Activated CD8-positive, alpha-beta memory T cell treated with anti-CD3 and anti-CD28 coated beads, Interleukin-2, amount 50 U/mL, for 48 hours (primary cell): ENCODE measurements around the gene E2F8.

Experiments used
- DNase-seq: peaks from one replicate; pipeline ENCODE4 v3.0.0-alpha.2; 2020

Gene E2F8

DNA sequence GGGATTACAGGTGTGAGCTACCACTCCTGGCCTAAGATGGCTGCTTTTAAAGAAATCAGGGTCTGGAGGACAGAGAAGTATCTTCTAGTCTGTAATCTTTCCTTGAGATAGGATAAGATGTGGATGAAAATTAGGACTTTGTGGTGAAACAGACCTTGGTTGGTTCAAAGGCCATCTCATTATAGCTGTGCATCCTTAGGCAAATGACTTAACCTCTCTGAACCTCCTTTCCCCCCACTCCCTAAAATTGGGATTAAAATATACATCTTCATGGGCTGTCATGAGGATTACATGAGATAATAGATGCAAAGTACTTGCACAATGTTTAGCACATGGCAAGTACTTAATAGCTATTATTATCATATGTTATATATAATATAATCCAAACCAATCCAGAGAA lies 10.8 kb upstream of the E2F8 start:
- DNase-seq = no peak

DNA sequence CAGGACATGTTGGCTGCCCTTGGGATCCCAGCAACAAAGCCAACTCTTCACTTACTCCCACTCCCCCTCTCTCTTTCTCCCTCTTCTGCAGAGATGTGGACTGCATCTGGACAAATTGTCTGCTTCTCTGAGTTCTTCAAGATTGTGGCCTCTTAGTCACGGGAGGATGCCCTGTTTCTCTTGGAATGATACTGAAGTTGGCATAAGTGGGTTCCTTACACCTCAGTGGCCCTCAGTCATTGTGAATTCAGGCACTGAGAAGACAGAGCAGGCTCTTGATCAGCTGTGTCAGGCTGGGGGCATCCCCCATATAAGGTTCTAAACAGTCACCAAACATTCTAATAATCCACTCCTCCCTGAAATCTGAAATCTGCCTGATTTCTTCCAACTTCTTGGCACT lies 6.1 kb upstream of the E2F8 start:
- no peak for DNase-seq

DNA sequence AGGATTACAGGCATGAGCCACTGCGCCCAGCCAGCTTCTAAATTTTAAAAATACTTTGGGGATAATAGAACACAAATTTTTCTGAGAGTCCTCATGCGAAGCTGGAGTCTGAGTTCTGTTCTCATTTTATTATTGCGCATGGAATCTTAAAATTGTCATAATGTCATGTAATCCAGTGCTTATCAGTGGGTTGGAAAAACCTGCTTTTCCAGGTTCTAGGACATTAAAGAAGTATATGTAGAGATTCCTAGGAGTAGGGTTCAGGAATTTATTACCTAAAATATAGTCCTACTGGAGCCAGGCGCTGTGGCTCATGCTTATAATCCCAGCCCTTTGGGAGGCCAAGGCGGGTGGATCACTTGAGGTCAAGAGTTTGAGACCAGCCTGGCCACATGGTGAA lies 4.6 kb upstream of the E2F8 start:
- DNase-seq = no peak

DNA sequence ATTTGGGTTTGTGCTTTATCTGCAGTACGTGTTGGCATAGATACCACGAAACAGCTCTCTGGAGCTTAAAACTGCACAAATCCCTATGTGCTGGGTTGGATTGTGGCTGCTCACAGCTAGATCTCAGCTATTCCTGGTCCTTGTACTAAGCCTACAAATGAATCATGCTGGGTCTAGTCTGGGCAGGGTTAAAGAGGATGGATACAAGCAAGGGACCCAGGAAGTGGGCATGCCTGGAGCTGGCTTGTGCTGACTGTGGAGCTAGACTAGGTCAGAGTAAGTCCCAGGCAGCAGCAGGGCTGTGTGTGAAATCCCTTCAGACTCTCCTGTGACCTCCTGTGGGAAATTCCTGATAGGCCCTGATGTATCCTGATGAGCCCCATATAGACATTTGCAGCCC lies 3.9 kb upstream of the E2F8 start:
- no peak for DNase-seq

DNA sequence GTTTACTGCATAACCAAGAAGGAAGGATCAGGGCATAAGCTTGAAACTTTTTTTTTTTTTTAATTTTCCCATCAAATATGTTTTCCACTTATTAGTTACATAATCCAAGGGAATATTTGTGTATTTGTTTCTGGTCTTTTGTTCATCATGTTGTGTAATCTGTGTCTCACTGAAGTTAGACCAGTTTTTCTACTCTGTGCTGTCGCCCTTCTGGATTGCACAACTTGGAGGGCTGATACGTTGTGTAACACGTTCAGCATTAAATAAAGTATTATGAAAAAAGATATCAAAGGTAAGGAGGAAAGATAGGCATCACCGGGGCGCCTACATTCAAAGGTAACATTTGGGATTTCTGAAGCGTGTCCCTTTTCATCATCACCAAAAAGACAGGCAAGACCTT lies 3.3 kb upstream of the E2F8 start:
- no peak for DNase-seq

DNA sequence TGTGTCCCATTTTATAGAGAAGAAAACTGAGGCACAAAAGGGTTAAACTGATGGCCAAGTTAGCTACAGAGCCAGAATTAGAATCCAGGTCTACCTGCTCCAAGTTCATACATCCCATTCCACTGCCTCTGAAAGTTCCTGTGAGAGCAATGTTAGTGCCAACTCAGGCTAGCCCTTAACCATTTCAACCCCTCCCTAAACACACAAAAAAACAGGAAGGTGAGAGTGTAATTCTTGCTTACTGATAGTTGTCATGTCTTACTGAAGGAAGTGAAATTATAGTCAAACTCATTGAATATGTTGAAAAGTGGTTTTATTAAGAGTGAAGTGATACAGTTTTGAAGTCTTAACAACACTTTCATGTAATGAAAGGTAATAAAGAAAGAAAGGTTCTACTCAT lies 2.9 kb upstream of the E2F8 start:
- no peak for DNase-seq

DNA sequence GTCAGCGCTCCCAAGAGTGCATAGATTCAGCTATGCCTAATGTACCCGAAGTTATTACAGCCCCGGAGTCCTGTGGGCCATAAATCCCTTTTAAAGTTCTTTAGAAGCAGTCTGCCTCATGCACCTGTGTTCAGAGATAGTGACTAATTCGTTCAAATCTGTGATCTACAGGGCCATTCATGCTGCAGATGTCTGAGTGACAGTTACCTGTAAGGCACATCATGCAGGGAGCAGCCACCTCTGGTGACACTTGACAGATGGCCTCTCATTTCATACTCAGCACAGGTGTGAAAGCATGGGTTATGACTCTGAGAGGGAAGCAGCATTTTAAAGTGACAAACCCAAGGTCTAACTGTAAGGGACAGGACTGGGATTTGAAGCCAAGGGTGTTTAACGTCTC lies 2.4 kb upstream of the E2F8 start:
- no peak for DNase-seq

DNA sequence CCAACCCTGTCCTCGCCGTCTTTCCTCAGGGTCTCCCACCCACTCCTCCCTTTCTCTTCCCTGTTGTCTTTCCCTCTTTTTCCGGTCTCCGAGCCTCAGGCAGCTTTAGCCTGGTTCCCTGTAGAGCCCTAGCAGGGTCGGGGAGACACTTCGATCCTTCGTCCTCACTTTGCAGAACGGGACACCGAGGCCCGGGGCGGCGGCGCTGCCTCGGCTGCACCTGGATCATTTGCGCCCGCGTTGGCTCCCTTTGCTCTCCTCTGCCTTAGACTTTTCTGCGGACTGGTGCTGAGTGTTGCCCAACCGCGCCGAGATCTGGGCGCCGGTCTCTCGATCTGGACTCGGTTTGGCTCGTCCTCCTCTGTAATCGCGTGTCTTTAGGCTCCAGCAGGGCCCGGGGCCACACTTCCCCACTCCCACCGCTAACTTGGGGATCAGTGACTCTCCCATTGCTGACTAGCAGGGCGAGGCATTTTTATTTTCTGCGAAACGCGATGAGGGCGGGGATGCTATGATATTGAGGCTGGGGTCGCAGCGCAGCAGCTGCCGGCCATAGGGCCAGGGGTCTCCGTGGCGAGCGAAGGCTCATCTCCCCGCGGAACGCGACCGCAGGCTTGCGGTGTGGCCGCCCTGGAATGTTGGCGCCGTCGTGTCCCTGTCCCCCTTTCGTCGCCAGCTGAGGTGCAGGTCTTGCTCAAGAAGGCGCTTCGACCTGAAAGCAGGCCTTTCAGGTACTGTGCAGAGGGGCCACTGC lies 1.6 kb upstream of the E2F8 start:
- DNase-seq = peak; percentile 55

DNA sequence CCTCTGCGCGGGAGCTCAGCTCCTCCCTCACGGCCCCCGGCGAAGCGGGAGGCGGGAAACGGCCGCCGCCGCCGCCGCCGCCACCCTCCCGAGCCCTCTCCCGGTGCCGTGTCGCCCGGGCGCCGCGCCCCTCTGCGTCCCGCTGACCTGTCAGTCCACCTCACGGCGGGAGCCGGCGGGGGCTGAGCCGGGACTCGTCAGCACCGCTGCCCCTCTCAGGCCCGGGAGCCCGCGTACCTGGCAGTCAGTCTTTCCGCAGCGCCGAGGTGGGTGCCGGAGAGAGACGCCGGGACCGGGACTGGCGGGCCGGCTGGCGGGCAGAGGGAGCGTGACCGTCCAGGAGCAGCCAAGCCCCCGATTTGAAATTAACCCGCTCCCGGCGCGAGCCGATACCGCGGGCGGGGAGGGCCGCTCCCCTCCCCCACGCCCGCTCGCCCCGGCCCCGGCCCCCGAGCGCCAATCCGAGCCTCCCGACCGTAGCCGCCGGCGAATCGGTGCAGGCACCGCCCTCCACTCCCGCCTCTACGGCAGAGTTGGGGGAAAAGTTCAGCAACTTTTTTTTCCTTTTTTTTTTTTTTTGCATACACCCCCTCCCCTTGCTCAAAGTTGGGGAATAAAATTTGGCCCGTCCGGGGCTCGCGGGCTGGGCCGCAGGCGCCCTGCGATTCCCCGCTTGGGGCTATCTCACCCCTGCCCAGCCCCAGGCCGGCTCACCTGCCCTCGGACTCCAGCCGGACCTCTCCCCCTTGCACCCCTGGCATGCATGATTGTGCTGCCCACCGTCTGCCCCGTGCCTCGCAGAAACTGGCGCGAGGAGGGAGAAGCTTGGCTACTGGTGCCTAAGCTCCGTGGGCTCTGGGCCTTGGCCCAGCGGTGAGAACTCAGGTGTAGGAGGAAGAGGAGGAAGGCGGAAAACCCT lies 774 bp upstream of the E2F8 start:
- DNase-seq = peak; percentile 83

DNA sequence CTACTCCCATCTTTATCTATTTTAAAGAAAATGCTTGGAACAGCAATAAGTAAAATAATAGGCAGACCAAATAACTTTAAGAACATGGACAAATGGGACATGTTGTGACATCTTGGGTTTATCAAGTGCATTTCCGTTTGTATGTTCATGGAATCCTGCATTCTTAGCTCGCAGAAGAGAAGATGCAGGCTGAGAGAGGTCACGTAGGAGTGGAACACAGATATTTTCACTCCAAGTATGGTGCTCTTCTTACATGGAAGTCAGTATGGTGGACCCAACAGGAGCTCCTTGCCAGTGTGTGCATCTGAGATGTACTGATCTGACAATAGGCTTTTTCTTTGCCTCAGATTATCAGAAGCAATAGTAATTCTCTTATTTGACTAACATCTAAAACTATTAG lies 1.7 kb downstream of the E2F8 start:
- DNase-seq = no peak

DNA sequence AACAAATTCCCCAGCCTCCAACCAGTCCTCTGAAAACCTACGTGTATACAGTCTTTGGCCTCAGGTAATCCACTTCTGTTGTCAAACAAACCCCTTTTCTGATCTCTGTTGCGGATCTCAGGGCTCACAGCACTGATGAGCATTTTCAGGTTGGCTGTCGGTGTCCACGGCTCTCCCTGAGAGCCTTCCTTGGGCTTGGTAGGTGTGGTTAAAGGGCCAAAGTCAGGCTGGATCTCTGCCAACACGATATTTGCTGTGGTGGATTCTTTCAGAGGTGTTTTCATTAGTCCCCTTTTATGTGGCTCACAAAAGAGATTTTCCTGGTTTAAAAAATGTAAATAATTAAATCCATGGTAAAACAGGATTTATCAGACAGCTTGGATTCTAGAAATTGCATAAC lies 2.9 kb downstream of the E2F8 start:
- no peak for DNase-seq

DNA sequence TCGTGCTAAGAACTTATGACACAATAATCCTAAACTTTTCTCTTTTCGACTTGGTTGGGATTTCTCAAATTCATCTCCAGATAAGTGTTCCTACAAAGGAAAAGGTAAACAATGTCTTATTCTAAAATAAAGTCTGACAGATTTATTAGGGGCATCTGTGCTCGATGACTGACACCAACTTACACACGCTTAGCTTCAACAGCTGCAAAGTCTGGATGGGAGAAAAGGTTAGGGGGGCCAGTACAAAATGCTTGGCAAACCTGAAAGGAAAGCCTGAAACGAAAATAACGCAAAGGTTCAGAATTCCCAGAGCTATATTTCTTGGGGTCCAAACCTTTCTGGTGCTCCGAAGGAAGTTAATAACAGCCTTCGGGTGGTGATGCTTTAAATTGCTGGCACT lies 3.4 kb downstream of the E2F8 start:
- no peak for DNase-seq

DNA sequence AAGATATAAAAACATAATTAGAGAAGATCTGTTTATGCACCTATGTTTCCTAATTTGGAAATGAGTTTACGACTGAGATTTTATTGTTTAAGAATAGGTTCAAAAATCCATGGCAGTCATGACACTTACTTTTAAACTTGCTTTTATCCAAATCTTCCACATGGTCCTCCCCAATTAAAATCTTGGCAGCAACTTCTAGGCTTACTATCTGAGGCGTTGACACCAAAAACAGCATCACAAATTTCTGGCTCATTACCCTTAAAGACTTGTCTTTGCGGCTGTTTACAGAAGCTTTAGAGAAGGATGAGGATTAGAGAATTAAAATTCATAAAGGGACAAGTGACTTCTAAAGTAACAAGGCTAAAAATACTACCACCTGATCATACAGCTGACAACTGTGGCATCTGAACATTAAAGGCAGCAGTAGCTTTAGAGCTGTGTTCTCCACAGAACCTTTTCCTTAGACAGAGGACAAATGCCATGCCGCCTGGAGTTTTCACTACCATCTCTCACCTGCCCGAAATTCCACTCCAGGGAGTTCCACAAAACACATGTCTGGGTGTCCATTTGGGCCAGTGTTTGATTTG lies 6.4 kb downstream of the E2F8 start:
- DNase-seq = no peak

DNA sequence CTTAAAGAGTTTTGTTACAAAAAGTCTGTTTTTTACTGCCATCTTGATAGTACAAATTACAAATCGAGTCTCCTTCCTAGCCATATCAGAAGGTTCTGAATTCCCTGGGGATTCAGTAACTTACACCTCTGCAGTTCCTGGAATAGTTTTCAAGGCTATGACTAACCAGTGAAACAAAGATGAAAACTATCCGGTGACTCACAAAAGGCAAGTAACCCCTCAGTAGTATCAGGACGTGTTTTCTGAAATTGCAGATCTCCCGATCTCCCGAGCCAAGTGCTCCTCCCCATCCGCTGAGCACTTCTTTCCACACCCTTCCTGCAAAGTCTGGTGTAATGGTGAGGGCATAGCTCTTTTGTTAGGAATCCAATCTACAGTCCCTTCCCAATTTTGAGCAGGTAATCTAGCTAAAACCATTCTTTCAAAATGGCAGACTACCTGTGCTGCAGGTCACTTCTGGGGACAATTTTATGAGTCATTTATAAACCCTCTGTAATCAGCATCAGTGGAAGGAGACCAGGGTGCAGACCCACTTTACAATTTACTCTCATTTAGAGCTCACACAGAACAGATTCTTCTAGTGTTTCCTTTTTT lies 7.7 kb downstream of the E2F8 start:
- DNase-seq = no peak

DNA sequence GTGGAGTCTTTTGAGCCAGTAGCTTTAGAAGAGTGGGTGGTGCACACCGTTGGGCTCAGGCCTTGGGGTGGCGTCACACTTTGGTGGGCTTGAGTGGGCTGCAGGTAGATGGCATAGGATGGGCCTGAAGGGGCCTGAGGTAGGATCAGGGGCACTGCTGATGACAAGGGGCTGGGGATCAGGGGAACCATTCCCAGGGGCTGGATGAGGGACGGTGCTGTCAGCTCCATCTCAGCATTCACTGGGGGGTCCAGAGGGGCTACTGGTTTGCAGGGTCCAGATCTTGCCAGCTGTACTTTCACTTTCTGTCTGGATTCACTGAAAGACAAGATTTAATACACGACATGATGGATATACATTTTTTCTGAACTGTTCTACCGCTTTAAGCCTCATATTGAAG lies 11.1 kb downstream of the E2F8 start:
- no peak for DNase-seq

DNA sequence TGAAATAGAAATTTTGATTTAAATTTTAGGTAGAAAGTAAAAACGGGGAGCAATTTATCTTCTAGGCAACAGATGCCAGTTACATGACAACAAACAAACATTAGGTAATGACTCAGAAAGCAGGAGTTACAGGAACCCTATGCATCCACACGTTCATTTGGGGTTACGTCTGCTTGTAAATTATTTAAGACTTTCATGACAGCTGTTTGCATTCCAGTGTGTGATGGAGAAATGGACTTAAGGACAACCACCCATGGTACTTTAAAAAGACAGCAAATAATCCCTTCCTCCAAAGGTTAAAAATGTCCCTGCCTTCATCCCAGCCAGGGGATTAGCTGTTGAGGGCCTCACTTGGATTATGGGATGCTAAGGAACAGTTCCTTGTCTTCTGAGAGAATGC lies 11.8 kb downstream of the E2F8 start:
- no peak for DNase-seq

DNA sequence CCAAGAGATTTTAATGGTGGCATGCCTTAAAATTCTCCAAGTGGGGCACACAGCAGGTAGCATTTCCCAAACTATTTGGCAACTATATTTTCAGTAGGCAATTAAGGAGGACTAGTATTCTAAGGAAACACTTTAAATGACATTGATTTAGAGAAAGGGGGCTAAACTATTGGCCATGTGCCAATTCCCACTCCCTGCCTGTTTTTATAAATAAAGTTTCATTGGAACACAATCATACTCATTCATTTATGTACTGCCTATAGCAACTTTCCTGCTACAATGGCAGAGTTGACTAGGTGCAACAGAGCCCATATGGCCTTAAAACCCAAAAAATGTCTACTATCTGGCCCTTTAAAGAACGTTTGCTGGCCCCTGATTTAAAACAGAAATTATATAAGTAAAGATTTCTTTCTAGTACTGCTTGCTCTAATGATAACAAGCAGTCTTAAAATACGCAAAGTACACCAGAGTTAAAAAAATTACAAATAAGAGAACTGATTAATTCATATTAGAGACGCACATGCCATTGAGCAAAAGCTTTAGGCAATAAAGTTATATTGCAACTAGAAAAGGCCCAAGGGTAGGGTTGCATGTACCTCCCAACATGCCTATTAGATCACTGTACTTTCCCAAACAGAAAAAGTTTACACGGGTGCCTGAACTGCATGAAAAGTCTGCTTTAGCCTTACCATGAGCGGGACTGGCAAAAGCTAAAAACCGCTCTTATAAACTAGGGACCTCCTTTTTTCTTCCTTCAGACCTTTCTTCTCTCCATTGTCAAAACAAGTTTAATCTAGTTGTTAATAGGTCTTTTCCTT lies 14.2 kb downstream of the E2F8 start:
- no peak for DNase-seq

DNA sequence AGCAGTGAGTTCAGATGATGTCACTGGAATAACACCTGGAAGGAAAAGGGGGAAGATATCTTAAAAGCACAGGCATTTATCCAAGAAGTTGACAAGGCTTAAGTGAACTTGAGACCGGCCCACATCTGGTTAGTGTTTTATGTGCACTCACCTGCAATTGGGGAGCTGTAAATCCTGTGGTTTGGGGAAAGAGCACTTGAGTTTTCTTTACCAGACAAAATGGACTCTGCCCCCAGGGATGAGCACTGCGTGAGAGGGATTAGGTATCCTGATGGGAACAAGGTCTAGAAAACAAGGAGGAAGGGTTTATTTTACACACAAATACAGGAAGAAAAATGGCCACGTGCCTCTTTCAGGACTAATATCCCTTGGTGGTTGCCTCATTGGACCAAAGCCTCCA lies 15.2 kb downstream of the E2F8 start:
- no peak for DNase-seq

DNA sequence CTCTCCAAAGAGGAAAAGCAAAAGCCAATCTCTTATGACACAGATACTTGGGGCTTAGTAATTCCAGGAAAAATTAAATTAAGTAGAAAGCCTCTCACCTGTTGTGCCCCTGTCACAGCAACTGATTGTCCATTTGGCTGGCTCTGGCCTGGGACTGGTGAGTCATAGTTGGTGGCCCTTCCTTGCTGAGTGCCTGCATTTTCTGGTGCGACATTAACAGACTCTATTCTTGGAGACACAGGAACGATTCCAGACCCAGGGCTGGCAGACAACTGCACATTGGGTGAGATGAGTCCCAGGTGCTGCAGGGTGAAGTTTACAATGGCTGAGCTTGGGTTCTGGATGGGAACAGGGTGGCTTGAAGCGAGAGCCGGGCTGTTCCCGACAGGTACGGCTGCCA lies 15.6 kb downstream of the E2F8 start:
- DNase-seq = no peak

DNA sequence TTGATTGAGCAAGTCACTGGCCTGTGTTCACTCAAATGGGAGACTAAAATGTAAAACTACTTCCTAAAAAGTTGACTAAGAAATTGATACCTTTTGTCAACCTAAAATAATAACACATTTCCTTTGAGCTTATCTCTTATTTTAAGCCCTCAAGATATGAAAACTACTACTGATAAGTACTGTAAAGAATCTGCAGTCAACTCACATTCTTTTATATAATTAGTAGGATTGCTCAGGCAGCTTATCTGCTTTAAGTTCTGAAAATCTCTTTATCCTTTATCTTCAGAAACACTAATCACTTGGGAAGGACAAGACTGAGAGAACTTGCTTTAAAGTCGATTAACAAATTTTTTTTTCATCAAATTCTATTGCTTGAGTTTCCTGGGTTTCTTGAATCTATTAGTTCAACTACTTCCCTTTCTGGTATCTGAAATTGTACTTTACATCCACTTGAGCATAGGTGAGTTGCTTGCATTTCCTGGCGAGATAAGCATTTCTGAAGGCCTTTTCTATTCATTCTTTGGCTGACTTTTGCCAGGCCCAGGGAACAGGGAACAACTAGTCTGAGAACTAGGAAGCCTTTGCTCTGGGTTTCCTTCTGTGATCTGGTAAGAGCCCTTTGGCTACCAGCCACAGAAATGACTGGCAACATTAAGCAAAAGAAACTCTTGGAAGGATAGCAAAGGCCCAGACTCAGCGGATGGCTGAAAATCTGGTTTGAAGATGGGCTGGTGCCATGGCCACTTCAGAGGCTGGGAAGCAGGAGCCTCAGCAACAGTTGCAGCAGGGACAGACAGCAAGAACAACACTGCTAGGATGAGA lies 19.6 kb downstream of the E2F8 start:
- no peak for DNase-seq

DNA sequence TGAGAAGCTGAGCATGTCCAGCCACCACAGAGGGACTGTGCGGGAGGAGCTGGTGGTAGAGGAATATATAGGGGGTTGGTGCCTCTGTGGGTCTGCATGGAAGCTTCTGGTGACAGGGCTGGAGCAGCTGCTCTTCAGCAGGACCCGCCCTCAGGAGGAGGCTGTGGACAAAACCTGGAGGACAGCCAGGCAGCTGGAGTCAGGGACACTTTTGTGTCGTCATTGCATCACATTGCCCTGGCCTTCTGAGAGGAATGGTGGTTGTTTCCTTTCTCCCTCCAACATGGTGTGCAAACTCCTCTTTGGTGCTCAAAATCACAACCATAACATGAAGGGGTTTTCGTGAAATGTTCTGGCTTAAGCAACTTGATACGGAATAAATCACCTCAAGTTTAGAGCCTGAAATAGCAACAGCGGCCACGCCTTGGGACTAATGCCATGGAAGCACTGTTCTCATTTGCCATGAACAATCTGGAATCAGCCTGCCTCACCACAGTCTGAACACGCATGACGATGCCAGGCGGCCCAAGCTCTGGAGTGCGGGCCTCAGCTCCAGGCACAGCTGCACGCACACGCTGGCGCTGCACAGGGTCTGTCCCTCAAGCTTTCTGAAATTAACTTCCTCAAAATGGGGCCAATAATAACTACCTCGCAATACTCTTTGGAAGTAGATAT lies 21.8 kb downstream of the E2F8 start:
- DNase-seq = no peak
